ENCODE results near the gene OTUD5. TPM values are rescaled to one million over a fixed set of nuclear protein-coding genes. Genes with fewer than 3 reads are reported as not detected.
"Not testable (repeated sequence)": the region's sequence is repeated elsewhere in the genome, so short reads cannot be mapped to it uniquely, and the experiment has no call there.

Gene OTUD5
- total RNA-seq, 1 donor from 2014 or later = 30.8 TPM

GRCh38 chrX:48876944-48877343 is 80.5 kb downstream of the OTUD5 start:
- DNase-seq = not testable (repeated sequence)

Small RNA genes within 50 kb of the gene (small RNA-seq; reads per million reads assigned to genes)
- gene RNU6-722P (ENCODE audit: low replicate concordance) = not detected

Other genes starting within 250 kb of the OTUD5 start
- gene GLOD5, start 195.9 kb downstream of the OTUD5 start, total RNA-seq = not detected
- gene GATA1, start 171.0 kb downstream of the OTUD5 start, total RNA-seq = 0.41 TPM
- gene HDAC6, start 155.5 kb downstream of the OTUD5 start, total RNA-seq = 119 TPM
- not detected for gene ERAS, start 131.1 kb downstream of the OTUD5 start, total RNA-seq
- 2.5 TPM for gene PCSK1N, start 122.0 kb downstream of the OTUD5 start, total RNA-seq
- gene TIMM17B, start 59.8 kb downstream of the OTUD5 start, total RNA-seq = 36.7 TPM
- gene PQBP1, start 59.7 kb downstream of the OTUD5 start, total RNA-seq = 25.2 TPM
- 11.1 TPM for gene SLC35A2, start 46.0 kb downstream of the OTUD5 start, total RNA-seq
- gene PIM2, start 38.6 kb downstream of the OTUD5 start, total RNA-seq = 1.8 TPM
- gene KCND1, start 14.2 kb upstream of the OTUD5 start, total RNA-seq = 2.1 TPM
- 21.0 TPM for gene GRIPAP1, start 44.7 kb upstream of the OTUD5 start, total RNA-seq
- 27.1 TPM for gene TFE3, start 85.8 kb upstream of the OTUD5 start, total RNA-seq
- gene CCDC120, start 101.4 kb upstream of the OTUD5 start, total RNA-seq = 2.7 TPM
- gene PRAF2, start 116.4 kb upstream of the OTUD5 start, total RNA-seq = 1.3 TPM
- 20.3 TPM for gene WDR45, start 122.3 kb upstream of the OTUD5 start, total RNA-seq
- 22.9 TPM for gene GPKOW, start 166.1 kb upstream of the OTUD5 start, total RNA-seq
- 3.5 TPM for gene MAGIX, start 205.2 kb upstream of the OTUD5 start, total RNA-seq
- gene PLP2, start 214.3 kb upstream of the OTUD5 start, total RNA-seq = 16.5 TPM
- gene PRICKLE3, start 228.8 kb upstream of the OTUD5 start, total RNA-seq = 7.7 TPM
- gene SYP, start 242.6 kb upstream of the OTUD5 start, total RNA-seq = 1.1 TPM

Measured in tongue (tissue), 3 donors.